PFSK-1 (cell line): ENCODE measurements around the gene USP9Y.

Experiments used
- POLR2AphosphoS5 ChIP-seq: IDR thresholded peaks from 2 replicates; pipeline ENCODE4 v1.6.1; 2012; ENCODE audit warnings: low read depth, mild to moderate bottlenecking, control low read depth, low read length, moderate library complexity
- SIN3A ChIP-seq: IDR thresholded peaks from 2 replicates; pipeline ENCODE4 v1.6.1; 2012; ENCODE audit warnings: mild to moderate bottlenecking, low read length, moderate library complexity, borderline replicate concordance; ENCODE audit not compliant: insufficient read depth
- TAF1 ChIP-seq: IDR thresholded peaks from 2 replicates; pipeline ENCODE4 v1.6.1; 2012; ENCODE audit warnings: low read length, control low read depth, borderline replicate concordance; ENCODE audit not compliant: insufficient read depth
- TF ChIP-seq, protein P1 (sequence below), 2 experiments: IDR thresholded peaks; 2 replicates each; pipeline versions ENCODE4 v1.6.1 to v1.8.0; 2011 to 2012; ENCODE audit warnings: low read depth in 2 of 2, low read length in 2 of 2, control low read depth in 1 of 2, inconsistent platforms in 1 of 2, mild to moderate bottlenecking in 1 of 2, moderate library complexity in 1 of 2; ENCODE audit not compliant: insufficient read depth in 1 of 2

- TF ChIP-seq POLR2AphosphoS5 (no peak), TAF1 (no peak), SIN3A (no peak)
- TF ChIP-seq, protein P1, sequence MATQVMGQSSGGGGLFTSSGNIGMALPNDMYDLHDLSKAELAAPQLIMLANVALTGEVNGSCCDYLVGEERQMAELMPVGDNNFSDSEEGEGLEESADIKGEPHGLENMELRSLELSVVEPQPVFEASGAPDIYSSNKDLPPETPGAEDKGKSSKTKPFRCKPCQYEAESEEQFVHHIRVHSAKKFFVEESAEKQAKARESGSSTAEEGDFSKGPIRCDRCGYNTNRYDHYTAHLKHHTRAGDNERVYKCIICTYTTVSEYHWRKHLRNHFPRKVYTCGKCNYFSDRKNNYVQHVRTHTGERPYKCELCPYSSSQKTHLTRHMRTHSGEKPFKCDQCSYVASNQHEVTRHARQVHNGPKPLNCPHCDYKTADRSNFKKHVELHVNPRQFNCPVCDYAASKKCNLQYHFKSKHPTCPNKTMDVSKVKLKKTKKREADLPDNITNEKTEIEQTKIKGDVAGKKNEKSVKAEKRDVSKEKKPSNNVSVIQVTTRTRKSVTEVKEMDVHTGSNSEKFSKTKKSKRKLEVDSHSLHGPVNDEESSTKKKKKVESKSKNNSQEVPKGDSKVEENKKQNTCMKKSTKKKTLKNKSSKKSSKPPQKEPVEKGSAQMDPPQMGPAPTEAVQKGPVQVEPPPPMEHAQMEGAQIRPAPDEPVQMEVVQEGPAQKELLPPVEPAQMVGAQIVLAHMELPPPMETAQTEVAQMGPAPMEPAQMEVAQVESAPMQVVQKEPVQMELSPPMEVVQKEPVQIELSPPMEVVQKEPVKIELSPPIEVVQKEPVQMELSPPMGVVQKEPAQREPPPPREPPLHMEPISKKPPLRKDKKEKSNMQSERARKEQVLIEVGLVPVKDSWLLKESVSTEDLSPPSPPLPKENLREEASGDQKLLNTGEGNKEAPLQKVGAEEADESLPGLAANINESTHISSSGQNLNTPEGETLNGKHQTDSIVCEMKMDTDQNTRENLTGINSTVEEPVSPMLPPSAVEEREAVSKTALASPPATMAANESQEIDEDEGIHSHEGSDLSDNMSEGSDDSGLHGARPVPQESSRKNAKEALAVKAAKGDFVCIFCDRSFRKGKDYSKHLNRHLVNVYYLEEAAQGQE (IDR thresholded peaks at IDR 0.05; ENCODE audit: insufficient read depth in 1 of 2, low read depth in 2 of 2, low read length in 2 of 2) = no peak
These were observed 204.9 kb downstream of the USP9Y start for GRCh38 chrY:12905895-12906294.
